ENCODE results near the gene ELMO1.

Gene ELMO1

GRCh38 chr7:37455081-37455480 lies 6.4 kb upstream of the ELMO1 start:
- Histone ChIP-seq H3K79me2 (no peaks in the 10 kb centered on the region), H3K27me3 (ENCODE audit: control insufficient read depth, insufficient read depth, low read length) (no peaks in the 10 kb centered on the region), H3K36me3 (ENCODE audit: control insufficient read depth, insufficient read depth, low read length) (no peaks in the 10 kb centered on the region), H3K4me3 (ENCODE audit: low read depth, low read length) (no peak overlapping the region), H3K27ac (no peak overlapping the region), H3K9ac (no peak overlapping the region), H2AFZ (no peak overlapping the region), H3K4me2 (ENCODE audit: low read length) (no peak overlapping the region), H3K9me3 (ENCODE audit: control insufficient read depth, low read length) (no peaks in the 10 kb centered on the region), H3K4me1 (no peaks in the 10 kb centered on the region)
- no peak for TF ChIP-seq CTCF (IDR thresholded peaks at IDR 0.05)

- H3K27me3 ChIP-seq (ENCODE audit: control insufficient read depth, insufficient read depth, low read length): no peaks in the 10 kb centered on the region
- H2AFZ ChIP-seq: no peak overlapping the region
- no peak overlapping the region for H3K4me2 ChIP-seq (ENCODE audit: low read length)
- no peak overlapping the region for H3K27ac ChIP-seq
- no peak overlapping the region for H3K4me3 ChIP-seq (ENCODE audit: low read depth, low read length)
- no peaks in the 10 kb centered on the region for H3K36me3 ChIP-seq (ENCODE audit: control insufficient read depth, insufficient read depth, low read length)
- TF ChIP-seq CTCF (IDR thresholded peaks at IDR 0.05): no peak
- no peaks in the 10 kb centered on the region for H3K79me2 ChIP-seq
- no peaks in the 10 kb centered on the region for H3K4me1 ChIP-seq
- no peaks in the 10 kb centered on the region for H3K9me3 ChIP-seq (ENCODE audit: control insufficient read depth, low read length)
- no peak overlapping the region for H3K9ac ChIP-seq
Measured at GRCh38 chr7:37452346-37452745, 3.7 kb upstream of the ELMO1 start.

GRCh38 chr7:37450035-37450434 lies 1.4 kb upstream of the ELMO1 start:
- Histone ChIP-seq H3K9me3 (ENCODE audit: control insufficient read depth, low read length) (no peaks in the 10 kb centered on the region), H2AFZ (no peak overlapping the region), H3K4me3 (ENCODE audit: low read depth, low read length) (no peak overlapping the region), H3K36me3 (ENCODE audit: control insufficient read depth, insufficient read depth, low read length) (no peaks in the 10 kb centered on the region), H3K4me1 (peaks cover 8% of the 10 kb centered on the region), H3K9ac (no peak overlapping the region), H3K27ac (no peak overlapping the region), H3K4me2 (ENCODE audit: low read length) (no peak overlapping the region), H3K79me2 (no peaks in the 10 kb centered on the region), H3K27me3 (ENCODE audit: control insufficient read depth, insufficient read depth, low read length) (no peaks in the 10 kb centered on the region)
- no peak for TF ChIP-seq CTCF (IDR thresholded peaks at IDR 0.05)

- H2AFZ ChIP-seq: peak overlapping the region; percentile 100
- H3K27ac ChIP-seq: no peak overlapping the region
- H3K4me1 ChIP-seq: peaks cover 8% of the 10 kb centered on the region
- no peak overlapping the region for H3K4me3 ChIP-seq (ENCODE audit: low read depth, low read length)
- H3K9ac ChIP-seq: no peak overlapping the region
- H3K79me2 ChIP-seq: no peaks in the 10 kb centered on the region
- H3K9me3 ChIP-seq (ENCODE audit: control insufficient read depth, low read length): no peaks in the 10 kb centered on the region
- no peaks in the 10 kb centered on the region for H3K36me3 ChIP-seq (ENCODE audit: control insufficient read depth, insufficient read depth, low read length)
- H3K27me3 ChIP-seq (ENCODE audit: control insufficient read depth, insufficient read depth, low read length): no peaks in the 10 kb centered on the region
- no peak for TF ChIP-seq CTCF (IDR thresholded peaks at IDR 0.05)
- H3K4me2 ChIP-seq (ENCODE audit: low read length): no peak overlapping the region
Measured at GRCh38 chr7:37449621-37450020, 957 bp upstream of the ELMO1 start.

- Histone ChIP-seq H3K4me2 (ENCODE audit: low read length) (peak overlapping the region; percentile 80), H3K4me1 (peaks cover 14% of the 10 kb centered on the region), H2AFZ (peak overlapping the region; percentile 100), H3K27me3 (ENCODE audit: control insufficient read depth, insufficient read depth, low read length) (no peaks in the 10 kb centered on the region), H3K9me3 (ENCODE audit: control insufficient read depth, low read length) (no peaks in the 10 kb centered on the region), H3K9ac (peak overlapping the region; percentile 55), H3K36me3 (ENCODE audit: control insufficient read depth, insufficient read depth, low read length) (no peaks in the 10 kb centered on the region), H3K4me3 (ENCODE audit: low read depth, low read length) (peak overlapping the region; percentile 59), H3K27ac (peak overlapping the region; percentile 81), H3K79me2 (no peaks in the 10 kb centered on the region)
- TF ChIP-seq CTCF (IDR thresholded peaks at IDR 0.05): no peak
Measured at GRCh38 chr7:37448011-37448635, 541 bp downstream of the ELMO1 start.
